CD4-positive, alpha-beta T cell treated with Interleukin-4 for 4 hours (primary cell): ENCODE measurements around the gene NDC80.
A peak's percentile ranks its signal among the peaks of the same experiment; 100 is the strongest.
"Not testable (repeated sequence)": the region's sequence is repeated elsewhere in the genome, so short reads cannot be mapped to it uniquely, and the experiment has no call there.

Experiments
- DNase-seq: peaks from one replicate; pipeline ENCODE4 v3.0.0-alpha.2; 2020

Gene NDC80

GRCh38 chr18:2571200-2572170 is at the start of gene NDC80, which contains the start of gene METTL4:
NDC80 (plus strand) TSS chr18:2571557; CDS start chr18:2572986, 1,429 bp downstream.
METTL4 (minus strand) TSS chr18:2571505; CDS start chr18:2567216, 4,289 bp downstream.
- peak; percentile 79 for DNase-seq

GRCh38 chr18:2522112-2522511 is 49.2 kb upstream of the NDC80 start:
- DNase-seq = no peak

DNA sequence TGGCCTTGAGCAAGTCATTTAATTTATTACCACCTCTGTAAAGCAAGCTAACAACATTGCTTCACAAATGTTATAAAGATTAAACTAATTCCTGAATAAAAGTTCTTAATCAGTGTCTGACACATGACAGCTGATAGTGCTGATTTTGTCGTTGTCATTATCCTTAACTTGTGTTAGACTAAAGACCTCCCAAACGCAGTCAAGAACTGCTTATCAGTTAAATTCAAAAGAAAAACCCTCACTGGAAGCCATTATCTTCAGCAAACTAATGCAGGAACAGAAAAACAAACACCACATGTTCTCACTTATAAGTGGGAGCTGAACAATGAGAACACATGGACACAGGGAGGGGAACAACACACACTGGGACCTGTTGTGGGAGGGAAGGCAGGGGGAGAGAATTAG is 46.6 kb upstream of the NDC80 start:
- DNase-seq = not testable (repeated sequence)

DNA sequence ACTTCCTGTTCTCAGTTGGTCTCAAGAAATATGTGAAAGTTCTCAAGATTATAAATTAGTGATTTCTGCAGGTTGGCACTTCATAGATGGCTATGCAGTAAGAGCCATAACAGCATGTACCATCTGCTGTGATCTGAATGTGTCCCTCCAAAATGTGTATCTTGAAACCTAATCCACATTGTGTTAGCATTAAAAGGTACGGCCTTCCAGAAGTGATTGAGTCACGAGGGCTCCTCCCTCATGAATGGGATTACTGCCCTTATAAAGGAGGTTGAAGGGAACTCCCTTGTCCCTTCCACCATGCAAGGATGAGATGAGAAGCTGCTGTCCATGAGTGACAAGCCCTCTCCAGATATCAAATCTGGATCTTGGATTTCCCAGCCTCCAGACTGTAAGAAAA is 45.0 kb upstream of the NDC80 start:
- DNase-seq = no peak

- no peak for DNase-seq
Observed at GRCh38 chr18:2529154-2529553, 42.2 kb upstream of the NDC80 start.

DNA sequence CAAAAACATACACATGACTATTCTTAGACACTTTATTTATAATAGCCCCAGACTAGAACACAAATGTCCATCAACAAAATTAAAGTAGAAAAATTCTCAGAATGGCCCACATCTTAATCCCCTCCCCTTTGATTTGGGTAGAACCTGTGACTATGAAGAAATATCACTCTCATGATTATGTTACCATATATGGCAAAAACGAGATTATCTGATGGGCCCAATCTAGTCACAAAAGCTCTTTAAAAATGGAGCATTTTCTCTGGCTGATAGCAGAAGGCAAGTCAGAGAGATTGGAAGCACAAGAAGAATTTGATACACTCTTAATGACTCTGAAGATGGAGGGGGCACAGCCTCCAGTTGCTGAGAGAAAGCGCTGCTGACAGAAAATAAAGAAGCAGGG is 39.6 kb upstream of the NDC80 start:
- DNase-seq = no peak

- no peak for DNase-seq
Observed at GRCh38 chr18:2532797-2533196, 38.6 kb upstream of the NDC80 start.

DNA sequence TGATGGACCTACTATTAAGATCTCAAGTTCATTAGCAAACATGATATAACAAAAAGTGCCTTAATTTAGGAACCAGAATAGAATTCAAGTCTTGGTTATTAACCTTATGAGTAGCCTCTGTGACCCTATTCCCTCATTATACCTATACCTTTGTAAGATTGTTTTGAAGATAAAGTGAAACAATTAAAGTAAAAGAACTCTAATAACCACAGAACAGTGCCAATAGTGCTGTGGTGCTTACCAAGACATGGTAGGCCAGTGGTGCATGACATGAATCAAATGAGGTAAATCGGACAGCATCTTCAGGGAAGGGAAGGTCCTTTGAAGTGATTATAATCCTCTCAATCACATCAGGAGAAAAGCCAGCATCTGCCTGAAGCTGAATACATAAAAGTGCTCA is 36.5 kb upstream of the NDC80 start:
- DNase-seq = no peak

- DNase-seq = no peak
Observed at GRCh38 chr18:2535419-2535910, 35.9 kb upstream of the NDC80 start.

- no peak for DNase-seq
Observed at GRCh38 chr18:2536063-2536462, 35.3 kb upstream of the NDC80 start.

GRCh38 chr18:2536493-2536892 is 34.9 kb upstream of the NDC80 start:
- no peak for DNase-seq

- DNase-seq = no peak
Observed at GRCh38 chr18:2537296-2537695, 34.1 kb upstream of the NDC80 start.

DNA sequence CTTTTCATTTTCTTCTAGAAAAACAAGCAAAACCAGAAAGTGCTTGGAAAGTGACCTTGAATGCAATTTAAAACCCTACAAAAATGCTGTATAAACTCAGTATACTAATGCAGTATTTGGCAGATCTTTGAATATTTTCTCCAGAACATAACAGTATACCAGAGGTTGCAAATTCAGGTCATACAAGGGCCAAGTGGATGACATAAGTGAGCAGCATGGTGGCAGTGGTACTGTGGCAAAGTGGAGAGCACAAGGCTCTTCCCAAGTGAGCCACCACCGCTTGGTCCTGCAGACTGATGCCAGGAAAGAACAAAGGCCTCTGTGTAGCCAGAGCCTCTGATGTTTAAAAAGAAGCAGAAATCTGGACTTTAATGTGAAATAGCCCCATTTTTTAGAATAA is 33.1 kb upstream of the NDC80 start:
- no peak for DNase-seq

DNA sequence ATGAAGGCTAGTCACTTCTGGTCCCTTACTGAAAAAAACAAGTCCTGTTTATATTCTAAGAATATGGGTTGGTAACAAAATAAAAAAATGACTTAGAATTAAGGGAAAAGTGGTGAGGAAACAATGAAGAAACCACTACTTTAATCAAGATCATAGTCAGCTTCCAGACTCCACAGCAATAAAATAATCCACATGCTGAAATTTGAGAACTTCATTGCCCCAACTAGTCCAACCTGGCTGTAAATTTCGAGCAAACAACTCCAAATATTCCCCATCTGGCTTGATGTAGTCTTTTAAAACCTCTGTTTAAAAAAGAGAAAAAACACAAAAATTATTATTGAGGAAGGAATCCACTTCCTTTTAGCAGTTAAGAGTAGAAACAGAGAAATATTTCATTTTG is 32.5 kb upstream of the NDC80 start:
- DNase-seq = no peak

DNA sequence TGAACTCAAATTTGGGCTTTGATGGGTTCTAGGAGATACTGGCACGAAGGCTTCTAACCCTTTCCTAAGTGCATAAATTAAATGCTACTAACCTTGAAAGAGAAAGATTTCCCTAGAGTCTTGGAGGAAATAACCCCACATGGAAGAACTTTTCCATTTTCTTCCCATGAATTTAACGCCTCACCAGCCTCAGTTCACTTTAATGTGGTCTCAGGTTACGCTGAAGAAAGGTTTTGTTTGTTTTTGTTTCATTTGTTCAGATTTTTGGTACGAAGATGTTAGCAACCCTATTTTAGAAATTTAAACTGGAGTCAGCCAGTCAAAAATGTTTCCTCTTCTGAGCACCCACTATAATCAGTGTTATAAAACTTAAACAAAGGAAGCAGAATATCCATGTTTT is 30.8 kb upstream of the NDC80 start:
- DNase-seq = no peak

- peak; percentile 55 for DNase-seq
Observed at GRCh38 chr18:2541925-2542563, 29.3 kb upstream of the NDC80 start.

GRCh38 chr18:2545155-2545554 is 26.2 kb upstream of the NDC80 start:
- no peak for DNase-seq

- peak; percentile 45 for DNase-seq
Observed at GRCh38 chr18:2547477-2548087, 23.8 kb upstream of the NDC80 start.

- DNase-seq = no peak
Observed at GRCh38 chr18:2549462-2549861, 21.9 kb upstream of the NDC80 start.

DNA sequence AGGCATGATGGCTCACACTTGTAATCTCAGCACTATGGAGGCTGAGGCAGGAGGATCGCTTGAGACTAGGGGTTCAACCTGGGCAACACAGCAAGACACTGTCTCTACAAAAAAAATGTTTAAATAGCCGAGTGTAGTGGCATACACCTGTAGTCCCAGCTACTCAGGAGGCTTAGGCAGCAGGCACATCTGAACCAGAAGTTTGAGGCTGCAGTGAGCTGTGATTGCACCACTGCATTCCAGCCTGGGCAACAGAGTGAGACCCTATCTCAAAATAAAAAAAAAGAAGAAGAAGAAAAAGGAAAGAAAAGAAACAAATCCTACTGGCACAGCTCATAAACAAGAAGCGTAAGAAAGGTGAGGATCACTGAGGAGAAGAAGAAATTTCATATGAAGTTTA is 19.9 kb upstream of the NDC80 start:
- no peak for DNase-seq

- no peak for DNase-seq
Observed at GRCh38 chr18:2554696-2555095, 16.7 kb upstream of the NDC80 start.

DNA sequence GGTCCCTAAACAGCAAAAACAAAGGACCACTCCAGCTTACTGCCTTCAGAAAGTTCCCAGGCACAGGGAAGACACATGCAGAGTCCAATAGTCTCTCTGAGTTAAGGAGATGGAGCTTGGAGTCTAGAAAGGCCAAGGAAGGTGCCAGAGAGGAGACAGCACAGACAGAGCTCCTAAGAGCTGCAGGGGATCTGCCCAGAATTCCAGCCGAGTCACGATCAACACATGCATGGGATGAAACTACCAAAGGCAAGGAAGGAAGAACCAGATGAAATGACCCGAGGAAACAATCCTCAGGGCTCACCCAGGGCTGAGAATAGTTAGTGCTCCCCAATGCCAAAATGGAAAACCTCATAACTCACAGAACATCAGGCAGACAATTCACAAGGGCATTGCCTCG is 15.5 kb upstream of the NDC80 start:
- no peak for DNase-seq

DNA sequence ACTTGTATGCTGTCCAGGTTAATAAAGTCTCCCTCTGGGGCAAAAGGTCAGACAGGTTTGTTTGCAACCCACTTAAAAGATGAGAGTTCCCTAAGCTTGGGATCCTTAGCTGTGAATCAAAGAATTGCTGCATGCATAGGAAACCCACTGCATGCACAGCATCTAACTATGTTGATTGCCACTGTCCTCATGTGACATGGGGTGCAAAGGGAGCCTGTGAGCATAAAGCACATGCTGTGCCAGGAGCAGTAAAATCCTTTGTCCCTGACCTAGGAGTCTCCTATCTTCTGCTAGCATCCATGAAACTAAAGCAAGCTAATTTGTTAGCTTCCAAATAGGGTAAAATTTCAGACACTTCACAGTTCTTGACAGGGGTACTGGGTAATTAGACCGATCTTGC is 13.8 kb upstream of the NDC80 start:
- no peak for DNase-seq

GRCh38 chr18:2559249-2559648 is 12.1 kb upstream of the NDC80 start:
- no peak for DNase-seq
